WI38 (cell line): ENCODE measurements around the gene ZBTB16.

ENCODE experiments used
- H3K4me3 ChIP-seq: 2 replicates; pipeline ENCODE4 v1.5.1; 2011; ENCODE audit warnings: low read depth, mild to moderate bottlenecking, control low read depth, low read length
- TF ChIP-seq, protein P1 (sequence below): IDR thresholded peaks from 2 replicates; pipeline ENCODE4 v1.5.1; 2012; ENCODE audit warnings: low read depth, mild to moderate bottlenecking, control low read depth, low read length

ZBTB16 gene

DNA sequence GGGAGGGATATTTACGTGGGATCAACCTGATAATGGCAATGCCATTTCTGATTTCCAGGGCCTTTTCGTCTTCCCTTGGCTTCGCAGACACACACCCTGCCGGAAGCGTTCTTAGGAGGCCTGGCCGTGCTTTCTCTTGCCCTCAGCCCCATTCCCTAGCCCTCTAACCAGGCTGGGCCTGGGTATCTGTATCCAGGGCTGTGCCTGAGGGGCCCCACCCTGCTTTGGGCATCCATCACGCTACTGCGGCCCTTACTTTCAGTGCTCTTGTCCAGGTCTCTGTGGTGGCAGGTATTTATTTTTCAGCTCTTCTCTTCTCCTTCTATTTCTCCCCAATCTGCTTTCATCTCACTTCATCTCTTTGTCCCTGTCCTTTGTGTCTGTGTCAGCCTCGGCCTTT lies 105.0 kb downstream of the ZBTB16 start:
- TF ChIP-seq, protein P1, sequence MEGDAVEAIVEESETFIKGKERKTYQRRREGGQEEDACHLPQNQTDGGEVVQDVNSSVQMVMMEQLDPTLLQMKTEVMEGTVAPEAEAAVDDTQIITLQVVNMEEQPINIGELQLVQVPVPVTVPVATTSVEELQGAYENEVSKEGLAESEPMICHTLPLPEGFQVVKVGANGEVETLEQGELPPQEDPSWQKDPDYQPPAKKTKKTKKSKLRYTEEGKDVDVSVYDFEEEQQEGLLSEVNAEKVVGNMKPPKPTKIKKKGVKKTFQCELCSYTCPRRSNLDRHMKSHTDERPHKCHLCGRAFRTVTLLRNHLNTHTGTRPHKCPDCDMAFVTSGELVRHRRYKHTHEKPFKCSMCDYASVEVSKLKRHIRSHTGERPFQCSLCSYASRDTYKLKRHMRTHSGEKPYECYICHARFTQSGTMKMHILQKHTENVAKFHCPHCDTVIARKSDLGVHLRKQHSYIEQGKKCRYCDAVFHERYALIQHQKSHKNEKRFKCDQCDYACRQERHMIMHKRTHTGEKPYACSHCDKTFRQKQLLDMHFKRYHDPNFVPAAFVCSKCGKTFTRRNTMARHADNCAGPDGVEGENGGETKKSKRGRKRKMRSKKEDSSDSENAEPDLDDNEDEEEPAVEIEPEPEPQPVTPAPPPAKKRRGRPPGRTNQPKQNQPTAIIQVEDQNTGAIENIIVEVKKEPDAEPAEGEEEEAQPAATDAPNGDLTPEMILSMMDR: no peak
- H3K4me3 ChIP-seq: no peak overlapping the region

DNA sequence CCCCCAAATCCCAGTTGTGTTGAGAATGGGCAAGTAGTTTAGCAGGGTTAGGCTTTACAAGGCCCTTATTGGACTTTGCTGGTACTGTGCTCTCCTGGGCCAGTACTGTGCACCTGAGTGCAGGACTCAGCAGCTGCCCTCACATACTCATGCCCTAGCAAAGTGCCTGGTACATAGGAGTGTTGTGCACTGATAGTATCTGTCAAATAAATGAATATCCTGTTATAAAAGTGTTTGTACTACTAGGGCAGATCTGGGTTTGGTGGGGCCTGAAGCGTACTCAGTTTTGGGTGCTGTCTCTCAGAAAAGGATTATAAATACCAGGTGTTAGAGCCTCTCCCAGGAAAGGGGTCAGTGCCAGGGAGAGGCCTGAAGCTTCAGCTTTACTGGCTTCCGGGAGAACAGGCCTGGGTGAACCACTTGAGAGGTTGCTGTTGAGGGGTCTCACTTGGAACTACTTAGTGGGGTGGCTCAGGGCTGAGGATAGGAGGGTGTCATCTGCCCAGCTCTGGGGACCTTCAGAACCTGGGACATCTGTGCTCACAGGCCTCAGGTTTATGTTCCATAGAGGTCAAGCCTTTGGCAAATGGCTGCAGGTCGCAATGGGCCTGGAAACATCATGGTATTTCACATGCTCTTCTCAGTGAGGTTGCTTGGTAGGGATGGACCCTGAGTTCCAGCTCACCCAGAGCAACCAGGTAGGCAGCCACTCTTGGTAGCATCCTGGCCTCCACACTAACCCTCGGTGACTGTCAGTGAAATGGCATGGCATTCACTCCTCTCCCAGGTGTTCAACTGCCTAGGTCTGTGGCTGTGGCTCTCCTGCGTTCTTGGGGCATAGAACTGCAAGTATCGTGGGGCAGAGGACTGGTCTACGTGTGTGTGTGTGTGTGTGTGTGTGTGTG lies 106.1 kb downstream of the ZBTB16 start:
- no peak overlapping the region for H3K4me3 ChIP-seq
- TF ChIP-seq, protein P1: no peak

DNA sequence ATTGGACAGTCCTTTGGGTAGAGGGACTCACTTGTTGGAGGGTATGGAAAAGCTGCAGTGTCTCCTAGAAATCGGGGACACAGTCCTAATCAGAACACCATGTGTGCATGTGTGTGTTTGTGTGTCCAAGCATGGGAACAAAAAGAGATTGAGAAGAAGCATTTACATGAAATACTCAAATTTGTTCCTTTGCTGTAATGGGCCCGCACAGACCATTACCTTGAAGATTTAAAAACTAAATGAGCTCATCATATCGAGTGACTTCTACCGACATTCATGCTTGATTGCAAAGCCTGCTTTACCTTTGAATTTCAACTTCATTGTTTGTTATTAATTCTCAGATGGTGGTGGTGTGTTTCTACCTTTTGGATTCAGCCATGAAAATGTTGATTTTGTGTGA lies 106.9 kb downstream of the ZBTB16 start:
- H3K4me3 ChIP-seq: no peak overlapping the region

DNA sequence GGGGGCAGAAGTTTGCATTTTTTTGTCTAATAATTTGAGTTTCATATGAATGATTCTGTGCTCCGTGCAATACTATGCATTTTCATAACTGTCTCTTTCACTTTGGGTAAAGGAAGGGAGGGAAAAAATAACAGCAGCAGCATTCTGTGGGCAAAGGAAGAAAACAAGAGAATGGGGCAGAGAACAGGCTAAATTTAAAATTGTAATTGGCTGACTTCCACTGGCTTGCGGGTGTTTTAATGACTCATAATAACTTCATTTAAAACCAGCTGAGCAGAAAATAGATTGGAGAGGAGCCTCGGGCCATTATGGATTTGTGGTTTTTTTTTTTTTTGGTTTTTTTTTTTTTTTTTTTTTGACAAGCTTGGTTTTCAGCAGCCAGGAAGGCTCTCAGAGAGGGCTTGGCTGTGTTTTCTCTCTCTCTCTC lies 107.4 kb downstream of the ZBTB16 start:
- TF ChIP-seq, protein P1: no peak
- H3K4me3 ChIP-seq: no peak overlapping the region

More for the DNA sequence above, 106.9 kb downstream of the ZBTB16 start:
- TF ChIP-seq, protein P1: no peak

DNA sequence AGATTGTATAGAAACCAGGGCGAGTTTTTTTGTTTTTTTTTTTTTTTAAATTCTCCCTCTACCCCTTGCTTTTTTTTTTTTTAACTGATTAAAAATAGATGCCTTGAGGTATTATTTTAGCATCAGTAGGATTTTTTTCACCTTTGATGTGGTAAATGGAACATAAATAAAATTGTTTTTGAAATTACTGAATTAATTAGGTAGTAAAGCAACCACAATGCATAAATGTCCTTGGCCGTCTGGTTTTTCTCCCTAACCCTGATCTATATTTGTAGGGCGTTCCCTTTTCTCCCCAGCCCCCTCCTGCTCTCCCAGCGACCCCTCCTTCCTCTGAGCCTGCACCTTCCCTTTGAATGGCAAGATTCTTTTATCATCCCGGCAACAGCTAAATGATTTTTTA lies 107.8 kb downstream of the ZBTB16 start:
- TF ChIP-seq, protein P1: no peak
- no peak overlapping the region for H3K4me3 ChIP-seq

DNA sequence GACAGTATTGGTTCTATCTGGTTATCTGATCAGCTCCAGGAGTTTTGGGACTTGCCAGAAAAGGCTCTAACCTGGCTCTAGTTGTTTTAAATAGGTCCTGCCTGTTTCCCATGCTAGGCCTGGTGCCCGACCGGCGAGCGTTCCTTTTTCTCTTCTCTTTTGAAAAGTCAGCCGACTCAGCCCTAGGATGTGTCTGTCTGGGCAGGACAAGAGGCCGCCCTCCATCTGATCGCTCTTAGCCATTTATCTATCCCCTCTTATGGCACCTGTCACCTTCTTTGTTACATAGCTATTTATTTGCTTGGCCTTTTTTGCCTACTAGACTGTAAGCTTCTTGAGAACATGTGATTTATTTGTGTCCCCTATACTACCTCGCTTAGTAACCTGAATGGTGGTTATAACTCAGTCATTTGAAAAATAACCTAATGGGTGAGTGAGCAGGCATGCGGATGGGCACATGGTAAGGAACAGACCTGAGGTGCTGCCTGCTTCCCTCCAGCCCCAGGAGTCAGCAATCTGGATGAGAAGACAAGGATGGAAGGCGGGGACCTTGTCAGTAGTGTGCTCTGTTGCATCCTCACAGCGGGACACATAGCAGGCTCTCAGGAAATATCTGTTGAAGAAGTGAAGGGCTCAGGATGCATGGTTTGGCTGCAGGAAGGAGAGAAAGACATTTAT lies 108.4 kb downstream of the ZBTB16 start:
- no peak overlapping the region for H3K4me3 ChIP-seq
- TF ChIP-seq, protein P1: no peak

DNA sequence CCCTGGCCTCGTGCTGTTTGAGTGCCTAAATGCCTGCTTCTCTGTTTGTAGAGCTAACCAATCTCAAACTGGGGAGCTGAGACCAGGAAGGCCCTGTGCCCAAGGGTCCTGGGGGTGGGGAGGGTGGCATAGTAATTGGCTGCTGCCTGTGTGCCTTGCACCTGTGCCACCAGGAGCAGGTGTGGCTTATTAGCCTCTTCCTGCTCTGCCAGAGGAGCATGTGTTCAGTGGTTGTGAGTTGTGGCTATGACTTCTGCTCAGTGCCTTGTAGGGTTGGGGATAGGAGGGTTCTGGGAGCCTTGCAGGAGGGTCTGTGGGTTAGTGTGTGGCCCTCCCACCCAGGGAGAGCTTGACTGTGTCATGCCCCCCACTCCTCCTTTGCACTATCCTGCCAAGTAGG lies 109.2 kb downstream of the ZBTB16 start:
- TF ChIP-seq, protein P1: no peak
- H3K4me3 ChIP-seq: no peak overlapping the region
